Measurements from ENCODE around the gene TAF11.
"Not testable (repeated sequence)": the region's sequence is repeated elsewhere in the genome, so short reads cannot be mapped to it uniquely, and the experiment has no call there.

The TAF11 gene

DNA sequence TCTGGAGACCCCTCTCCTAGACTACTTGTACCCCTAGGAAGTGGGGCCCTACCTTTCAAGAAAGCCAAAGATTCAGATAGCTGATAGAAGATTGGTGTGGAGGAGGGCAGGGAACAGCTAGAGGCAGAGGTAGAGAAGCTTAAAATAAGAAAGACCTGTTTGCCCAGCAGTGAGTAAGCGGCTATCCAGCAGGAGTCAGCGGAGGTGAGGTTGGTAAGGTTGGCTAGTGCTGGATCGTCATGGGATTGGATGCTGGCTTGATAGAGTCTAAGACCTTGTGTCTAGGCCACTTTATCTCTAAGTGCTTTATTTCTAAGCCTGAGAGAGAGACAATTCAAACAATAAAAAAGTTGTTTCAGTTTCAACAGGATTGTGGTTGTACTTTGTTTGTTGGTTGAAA lies 20.4 kb upstream of the TAF11 start:
- no peaks in the 10 kb centered on the region for H3K9me3 ChIP-seq (ENCODE audit: control extremely low read depth in 1 of 5, control insufficient read depth in 4 of 5, insufficient read depth in 2 of 5, low read depth in 1 of 5, low read length in 4 of 5)
- ChIA-PET POLR2A (no interaction called here), CTCF (no interaction called here)
- 100% methylated on average over 3 of the region's 3 CpGs for WGBS (ENCODE audit: insufficient coverage)
- DNase-seq: no peak
- no peak overlapping the region for H3K4me3 ChIP-seq (ENCODE audit: control insufficient read depth in 1 of 7, extremely low read depth in 1 of 7, insufficient read depth in 4 of 7, low read depth in 2 of 7, low read length in 6 of 7)
- H3K36me3 ChIP-seq (ENCODE audit: control insufficient read depth in 4 of 4, insufficient read depth in 4 of 4, low read length in 3 of 4): peaks cover 0 to 4% (median 3%) of the 10 kb centered on the region in 4 experiments
- H3K4me1 ChIP-seq (ENCODE audit: control extremely low read depth in 1 of 4, control insufficient read depth in 4 of 4, insufficient read depth in 4 of 4, low read length in 3 of 4): peaks cover 12 to 24% (median 19%) of the 10 kb centered on the region in 4 experiments
- no peak overlapping the region for H3K27ac ChIP-seq (ENCODE audit: insufficient read depth in 1 of 2, low read depth in 1 of 2, low read length in 2 of 2, poor library complexity in 1 of 2, severe bottlenecking in 2 of 2)
- H3K27me3 ChIP-seq (replicated peaks in 2 of 5; ENCODE audit: control insufficient read depth in 4 of 5, insufficient read depth in 5 of 5, low read length in 4 of 5): no peaks in the 10 kb centered on the region

DNA sequence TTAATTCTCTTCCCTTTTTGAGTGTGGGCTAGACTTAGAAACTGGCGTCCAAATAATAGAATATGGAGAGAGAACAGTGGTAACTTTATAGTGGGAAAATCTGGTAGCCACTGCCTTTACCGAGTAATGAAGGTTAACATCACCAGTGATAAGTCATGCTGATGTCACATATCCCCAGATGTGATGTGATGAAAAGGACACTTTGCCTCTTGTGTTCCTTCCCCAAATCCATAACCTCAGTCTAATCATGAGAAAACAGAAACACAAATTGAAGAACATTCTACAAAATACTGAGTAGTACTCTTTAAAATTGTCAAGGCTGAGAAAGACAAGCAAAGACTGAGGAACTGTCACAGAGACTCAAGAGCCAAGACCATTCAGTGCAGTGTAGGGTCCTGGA lies 19.0 kb upstream of the TAF11 start:
- Histone ChIP-seq H3K36me3 (ENCODE audit: control insufficient read depth in 4 of 4, insufficient read depth in 4 of 4, low read length in 3 of 4) (peaks cover 0 to 4% (median 3%) of the 10 kb centered on the region in 4 experiments), H3K27ac (ENCODE audit: insufficient read depth in 1 of 2, low read depth in 1 of 2, low read length in 2 of 2, poor library complexity in 1 of 2, severe bottlenecking in 2 of 2) (no peak overlapping the region), H3K9me3 (ENCODE audit: control extremely low read depth in 1 of 5, control insufficient read depth in 4 of 5, insufficient read depth in 2 of 5, low read depth in 1 of 5, low read length in 4 of 5) (no peaks in the 10 kb centered on the region), H3K4me1 (ENCODE audit: control extremely low read depth in 1 of 4, control insufficient read depth in 4 of 4, insufficient read depth in 4 of 4, low read length in 3 of 4) (peaks cover 0 to 11% (median 6%) of the 10 kb centered on the region in 4 experiments), H3K27me3 (replicated peaks in 2 of 5; ENCODE audit: control insufficient read depth in 4 of 5, insufficient read depth in 5 of 5, low read length in 4 of 5) (no peaks in the 10 kb centered on the region), H3K4me3 (ENCODE audit: control insufficient read depth in 1 of 7, extremely low read depth in 1 of 7, insufficient read depth in 4 of 7, low read depth in 2 of 7, low read length in 6 of 7) (no peak overlapping the region)
- ChIA-PET CTCF (no interaction called here), POLR2A (no interaction called here)
- DNase-seq: peak in 2 of 3 donors; percentile 28 to 53
- no CpG with 5 or more reads among the region's 2 CpGs for whole genome bisulfite sequencing (ENCODE audit: insufficient coverage)

GRCh38 chr6:34904990-34905613 lies 17.3 kb upstream of the TAF11 start:
- Histone ChIP-seq H3K9me3 (ENCODE audit: control extremely low read depth in 1 of 5, control insufficient read depth in 4 of 5, insufficient read depth in 2 of 5, low read depth in 1 of 5, low read length in 4 of 5) (no peaks in the 10 kb centered on the region), H3K27ac (ENCODE audit: insufficient read depth in 1 of 2, low read depth in 1 of 2, low read length in 2 of 2, poor library complexity in 1 of 2, severe bottlenecking in 2 of 2) (no peak overlapping the region), H3K36me3 (ENCODE audit: control insufficient read depth in 4 of 4, insufficient read depth in 4 of 4, low read length in 3 of 4) (peaks cover 0 to 4% (median 3%) of the 10 kb centered on the region in 4 experiments), H3K4me3 (ENCODE audit: control insufficient read depth in 1 of 7, extremely low read depth in 1 of 7, insufficient read depth in 4 of 7, low read depth in 2 of 7, low read length in 6 of 7) (no peak overlapping the region), H3K4me1 (ENCODE audit: control extremely low read depth in 1 of 4, control insufficient read depth in 4 of 4, insufficient read depth in 4 of 4, low read length in 3 of 4) (no peaks in the 10 kb centered on the region), H3K27me3 (replicated peaks in 2 of 5; ENCODE audit: control insufficient read depth in 4 of 5, insufficient read depth in 5 of 5, low read length in 4 of 5) (no peaks in the 10 kb centered on the region)
- whole genome bisulfite sequencing (ENCODE audit: insufficient coverage): 67% methylated on average over 1 of the region's 5 CpGs
- ChIA-PET CTCF (no interaction called here), POLR2A (no interaction called here)
- DNase-seq: no peak

DNA sequence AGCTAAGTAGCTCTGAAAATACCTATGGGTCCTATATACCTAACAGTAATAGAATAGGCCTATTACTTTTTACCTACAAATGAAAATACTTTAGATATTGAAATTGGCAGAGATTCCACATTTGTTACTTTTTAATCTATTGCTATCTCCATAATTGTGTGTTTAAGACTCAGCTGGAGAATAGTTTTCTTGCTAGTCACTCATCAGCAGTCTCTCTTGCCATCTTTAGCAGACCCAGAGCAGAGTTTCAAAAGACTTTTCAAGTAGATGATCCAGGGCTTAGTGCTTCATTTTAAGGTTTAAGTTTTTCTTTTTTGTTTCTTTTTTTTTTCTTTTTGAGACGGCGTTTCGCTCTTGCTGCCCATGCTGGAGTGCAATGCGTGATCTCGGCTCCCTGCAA lies 14.1 kb upstream of the TAF11 start:
- Histone ChIP-seq H3K27me3 (replicated peaks in 2 of 5; ENCODE audit: control insufficient read depth in 4 of 5, insufficient read depth in 5 of 5, low read length in 4 of 5) (no peaks in the 10 kb centered on the region), H3K36me3 (ENCODE audit: control insufficient read depth in 4 of 4, insufficient read depth in 4 of 4, low read length in 3 of 4) (peaks cover 0 to 4% (median 3%) of the 10 kb centered on the region in 4 experiments), H3K4me1 (ENCODE audit: control extremely low read depth in 1 of 4, control insufficient read depth in 4 of 4, insufficient read depth in 4 of 4, low read length in 3 of 4) (peaks cover 0 to 9% (median 0%) of the 10 kb centered on the region in 4 experiments), H3K4me3 (ENCODE audit: control insufficient read depth in 1 of 7, extremely low read depth in 1 of 7, insufficient read depth in 4 of 7, low read depth in 2 of 7, low read length in 6 of 7) (no peak overlapping the region), H3K9me3 (ENCODE audit: control extremely low read depth in 1 of 5, control insufficient read depth in 4 of 5, insufficient read depth in 2 of 5, low read depth in 1 of 5, low read length in 4 of 5) (no peaks in the 10 kb centered on the region), H3K27ac (ENCODE audit: insufficient read depth in 1 of 2, low read depth in 1 of 2, low read length in 2 of 2, poor library complexity in 1 of 2, severe bottlenecking in 2 of 2) (no peak overlapping the region)
- DNase-seq: no peak
- POLR2A ChIA-PET: no interaction called here
- CTCF ChIA-PET: interaction anchor here (1.2 to 1.6 kb wide), 2 partner anchors 10 to 238 kb away, joined by 3 to 4 read pairs; no protein-coding TSS in a partner anchor
- 100% methylated on average over 5 of the region's 5 CpGs for WGBS (ENCODE audit: insufficient coverage)

DNA sequence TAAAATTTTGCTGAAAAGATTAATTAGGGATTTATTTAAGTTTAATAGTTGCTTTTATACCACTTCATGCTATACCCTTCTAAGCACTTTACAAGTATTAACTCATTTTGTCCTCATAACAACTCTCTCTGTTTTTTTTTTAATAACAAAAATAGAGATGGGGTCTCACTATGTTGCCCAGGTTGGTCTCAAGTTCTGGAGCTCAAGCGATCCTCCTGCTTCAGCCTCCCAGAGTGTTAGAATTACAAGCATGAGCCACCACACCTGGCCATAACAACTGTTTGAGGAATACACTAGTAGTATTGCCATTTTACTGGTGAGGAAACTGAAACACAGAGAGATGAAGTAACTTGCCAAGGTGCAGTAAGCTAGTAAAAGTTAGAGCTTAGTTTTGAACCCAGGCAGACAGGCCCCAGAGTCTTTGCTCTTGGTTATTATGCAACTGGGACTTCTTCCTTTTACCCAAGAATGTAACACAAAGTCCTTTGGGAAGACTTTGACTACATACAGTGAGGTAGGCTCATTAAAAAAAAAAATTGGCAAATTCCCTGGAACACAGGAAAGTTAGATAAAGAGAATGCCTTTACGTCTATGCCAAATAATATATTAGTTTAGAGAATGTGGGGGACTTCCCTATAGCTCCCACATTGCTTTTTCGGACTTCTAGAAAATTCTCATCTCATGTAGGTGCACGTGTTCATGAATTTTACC lies 12.6 kb upstream of the TAF11 start:
- H3K4me1 ChIP-seq (ENCODE audit: control extremely low read depth in 1 of 4, control insufficient read depth in 4 of 4, insufficient read depth in 4 of 4, low read length in 3 of 4): peaks cover 0 to 11% (median 0%) of the 10 kb centered on the region in 4 experiments
- H3K36me3 ChIP-seq (ENCODE audit: control insufficient read depth in 4 of 4, insufficient read depth in 4 of 4, low read length in 3 of 4): peaks cover 0 to 2% (median 0%) of the 10 kb centered on the region in 4 experiments
- no peak for DNase-seq
- 100% methylated on average over 1 of the region's 4 CpGs for WGBS (ENCODE audit: insufficient coverage)
- POLR2A ChIA-PET: no interaction called here
- no peaks in the 10 kb centered on the region for H3K9me3 ChIP-seq (ENCODE audit: control extremely low read depth in 1 of 5, control insufficient read depth in 4 of 5, insufficient read depth in 2 of 5, low read depth in 1 of 5, low read length in 4 of 5)
- H3K27ac ChIP-seq (ENCODE audit: insufficient read depth in 1 of 2, low read depth in 1 of 2, low read length in 2 of 2, poor library complexity in 1 of 2, severe bottlenecking in 2 of 2): no peak overlapping the region
- no peaks in the 10 kb centered on the region for H3K27me3 ChIP-seq (replicated peaks in 2 of 5; ENCODE audit: control insufficient read depth in 4 of 5, insufficient read depth in 5 of 5, low read length in 4 of 5)
- CTCF ChIA-PET: interaction anchor here (0.6 to 1.6 kb wide), 4 partner anchors 9 to 248 kb away, joined by 3 to 4 read pairs (median 3); no protein-coding TSS in a partner anchor
- no peak overlapping the region for H3K4me3 ChIP-seq (ENCODE audit: control insufficient read depth in 1 of 7, extremely low read depth in 1 of 7, insufficient read depth in 4 of 7, low read depth in 2 of 7, low read length in 6 of 7)

- H3K36me3 ChIP-seq (ENCODE audit: control insufficient read depth in 4 of 4, insufficient read depth in 4 of 4, low read length in 3 of 4); H3K27ac ChIP-seq (ENCODE audit: insufficient read depth in 1 of 2, low read depth in 1 of 2, low read length in 2 of 2, poor library complexity in 1 of 2, severe bottlenecking in 2 of 2); H3K9me3 ChIP-seq (ENCODE audit: control extremely low read depth in 1 of 5, control insufficient read depth in 4 of 5, insufficient read depth in 2 of 5, low read depth in 1 of 5, low read length in 4 of 5); DNase-seq; H3K27me3 ChIP-seq (replicated peaks in 2 of 5; ENCODE audit: control insufficient read depth in 4 of 5, insufficient read depth in 5 of 5, low read length in 4 of 5); H3K4me3 ChIP-seq (ENCODE audit: control insufficient read depth in 1 of 7, extremely low read depth in 1 of 7, insufficient read depth in 4 of 7, low read depth in 2 of 7, low read length in 6 of 7); POLR2A ChIA-PET: not testable (repeated sequence)
- no CpG with 5 or more reads among the region's 1 CpG for WGBS (ENCODE audit: insufficient coverage)
- CTCF ChIA-PET: interaction anchor here (1.0 to 1.5 kb wide), 3 partner anchors 10 to 240 kb away, joined by 3 to 4 read pairs (median 3); partner anchors contain the start of gene TAF11
- H3K4me1 ChIP-seq (ENCODE audit: control extremely low read depth in 1 of 4, control insufficient read depth in 4 of 4, insufficient read depth in 4 of 4, low read length in 3 of 4): peaks cover 0 to 15% (median 0%) of the 10 kb centered on the region in 4 experiments
Observed at GRCh38 chr6:34899748-34900147, 11.9 kb upstream of the TAF11 start.

DNA sequence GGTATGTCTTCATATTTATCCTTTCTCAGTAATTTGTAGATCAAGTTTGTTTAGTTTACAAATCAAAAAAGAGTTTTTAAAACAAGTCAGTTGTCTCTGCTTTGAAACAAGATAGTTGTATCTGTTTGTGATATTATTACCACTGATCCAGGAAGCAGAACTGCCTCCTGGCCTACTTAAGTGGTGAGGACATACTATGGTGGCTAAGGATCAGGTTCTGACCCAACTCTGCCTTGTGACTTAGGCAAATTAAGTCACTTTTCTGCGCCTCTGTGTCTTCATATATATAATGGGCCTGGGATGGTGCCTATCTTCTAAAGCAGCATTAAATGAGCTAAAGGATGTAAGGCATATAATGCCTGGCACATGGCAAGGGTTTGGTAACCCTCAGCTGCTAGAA lies 9.9 kb upstream of the TAF11 start:
- no peaks in the 10 kb centered on the region for H3K36me3 ChIP-seq (ENCODE audit: control insufficient read depth in 4 of 4, insufficient read depth in 4 of 4, low read length in 3 of 4)
- H3K27ac ChIP-seq (ENCODE audit: insufficient read depth in 1 of 2, low read depth in 1 of 2, low read length in 2 of 2, poor library complexity in 1 of 2, severe bottlenecking in 2 of 2): no peak overlapping the region
- H3K27me3 ChIP-seq (replicated peaks in 2 of 5; ENCODE audit: control insufficient read depth in 4 of 5, insufficient read depth in 5 of 5, low read length in 4 of 5): no peaks in the 10 kb centered on the region
- WGBS (ENCODE audit: insufficient coverage): 100% methylated on average over 1 of the region's 1 CpG
- no peak for DNase-seq
- no peak overlapping the region for H3K4me3 ChIP-seq (ENCODE audit: control insufficient read depth in 1 of 7, extremely low read depth in 1 of 7, insufficient read depth in 4 of 7, low read depth in 2 of 7, low read length in 6 of 7)
- peaks cover 0 to 20% (median 0%) of the 10 kb centered on the region in 4 experiments for H3K4me1 ChIP-seq (ENCODE audit: control extremely low read depth in 1 of 4, control insufficient read depth in 4 of 4, insufficient read depth in 4 of 4, low read length in 3 of 4)
- ChIA-PET CTCF (interaction anchor here (1.3 kb wide), 1 partner anchor 9 kb away, joined by 4 read pairs; the partner anchor contains the start of gene ANKS1A), POLR2A (no interaction called here)
- H3K9me3 ChIP-seq (ENCODE audit: control extremely low read depth in 1 of 5, control insufficient read depth in 4 of 5, insufficient read depth in 2 of 5, low read depth in 1 of 5, low read length in 4 of 5): no peaks in the 10 kb centered on the region
